Left cardiac atrium (tissue), 4 donors: Measurements from ENCODE around the gene SRGAP3. TPM values are rescaled to one million over a fixed set of nuclear protein-coding genes. Genes with fewer than 3 reads are reported as not detected.
A peak's percentile ranks its signal among the peaks of the same experiment; 100 is the strongest.

Experiments
- ATAC-seq, 2 donors: fragments of 200-7000 bp; cut with Tn5 transposase; one replicate each; pipeline ENCODE4 v1.9.1; 2020; ENCODE audit warnings: mild to moderate bottlenecking in 2 of 2, moderate library complexity in 2 of 2
- DNase-seq: peaks from one replicate; pipeline ENCODE4 v3.0.0-alpha.2; 2020
- intact Hi-C, 2 donors: fragments of 100-400 bp; cut with DNase I; formaldehyde crosslinking; loops; one replicate each; pipeline versions ENCODE4 v1.14.1 to v1.15.1; 2022 to 2023
- total RNA-seq, 2 donors: library from RNA; stranded (reverse); fragmentation: NEBNext Ultra II Directional; extraction: Animal tissue kit (Norgen Biotek cat#: 25700); gene quantifications; one replicate each; pipeline ENCODE4 v1.2.1, GENCODE V29; 2021
- donor health status: DM: no; HTN: yes; CAD: no.
- donor health status: DM: no; HTN: yes; CAD: no; lungs with severe emphysema.
- donor health status: DM: yes; HTN: yes; CAD: no.
- donor health status: Dilated cardiomyopathy.

The SRGAP3 gene
- total RNA-seq, 2 donors from 2014 or later = 2.5 to 3.6 TPM

DNA sequence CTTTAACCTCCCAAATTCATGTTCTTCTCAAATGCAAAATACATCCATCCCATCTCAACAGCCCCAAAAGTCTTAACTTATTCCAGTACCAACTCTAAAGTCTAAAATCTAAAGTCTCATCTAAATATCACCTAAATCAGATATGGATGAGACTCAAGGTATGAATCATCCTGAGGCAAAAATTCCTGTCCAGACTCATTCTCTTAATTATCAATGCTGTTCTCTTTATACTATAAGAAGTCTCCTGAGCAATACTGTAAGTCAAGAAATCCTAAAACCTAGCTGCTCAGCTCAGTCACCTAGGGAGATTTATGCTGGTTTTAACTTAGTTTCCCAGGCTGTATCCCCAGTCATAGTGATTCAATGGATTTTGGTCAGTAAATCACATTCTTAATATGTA lies 297.3 kb downstream of the SRGAP3 start:
- no peak for ATAC-seq
- intact Hi-C loops = no loop called here
- DNase-seq = no peak

DNA sequence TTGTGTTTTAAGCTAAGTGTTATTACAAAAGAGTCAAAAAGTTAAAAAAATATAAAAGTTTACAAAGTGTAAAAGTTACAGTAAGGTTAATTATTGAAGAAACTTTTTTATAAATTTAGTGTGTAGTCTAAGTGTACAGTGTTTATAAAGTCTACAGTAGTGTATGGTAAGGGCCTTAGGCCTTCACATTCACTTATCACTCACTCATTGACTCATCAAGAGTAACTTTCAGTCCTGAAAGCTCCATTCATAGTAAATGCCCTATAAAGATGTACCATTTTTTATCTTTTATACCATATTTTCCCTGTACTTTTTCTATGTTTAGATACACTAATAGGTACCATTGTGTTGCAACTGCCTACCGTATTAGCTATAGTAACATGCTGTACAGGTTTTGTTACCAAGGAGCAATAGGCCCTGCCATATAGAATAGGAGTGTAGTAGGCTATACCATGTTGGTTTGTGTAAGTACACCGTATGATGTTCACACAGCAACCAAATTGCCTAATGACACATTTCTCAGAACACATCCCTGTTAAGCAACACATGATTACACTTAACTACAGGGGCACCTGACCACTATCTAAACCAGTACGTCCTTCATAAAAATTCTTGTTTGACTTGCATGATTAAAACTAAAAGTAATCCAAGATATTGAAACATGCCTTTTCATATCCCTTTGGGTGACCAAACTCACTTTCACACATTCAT lies 303.4 kb downstream of the SRGAP3 start:
- intact Hi-C loops = no loop called here
- no peak for DNase-seq
- no peak for ATAC-seq

DNA sequence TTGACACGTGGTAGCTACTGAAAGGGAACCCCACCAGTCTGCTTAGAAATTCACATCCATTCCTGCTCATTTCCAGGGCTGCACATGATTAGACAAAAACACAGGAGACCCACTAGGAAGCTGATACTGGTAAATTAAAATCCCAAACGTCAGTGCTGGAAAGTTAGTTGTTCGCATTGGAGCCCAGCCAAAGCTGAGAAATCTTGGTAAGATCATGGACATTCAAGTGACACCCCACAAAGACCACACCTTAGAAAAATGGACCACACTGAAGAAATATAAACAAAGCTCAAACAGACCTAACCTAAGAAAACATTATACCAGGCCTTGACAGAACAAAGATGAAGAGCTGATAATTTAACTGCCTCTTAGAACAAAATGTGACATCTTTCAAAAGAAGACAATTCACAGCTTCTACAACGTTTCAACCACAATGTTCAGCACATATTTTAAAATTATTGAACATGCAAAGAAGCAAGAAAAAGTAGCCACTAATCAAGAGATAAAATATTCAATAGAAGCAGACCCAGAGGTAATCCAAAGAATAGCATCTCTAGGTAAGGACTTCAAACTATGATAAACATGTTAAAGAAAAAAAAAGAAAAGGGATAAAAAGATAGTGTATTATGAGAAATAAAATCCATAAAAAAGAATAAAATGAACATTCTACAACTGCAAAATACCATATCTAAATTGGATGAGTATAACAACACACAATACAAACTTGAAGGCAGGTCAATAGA lies 306.5 kb downstream of the SRGAP3 start:
- no peak for DNase-seq
- no peak for ATAC-seq
- intact Hi-C loops = no loop called here

DNA sequence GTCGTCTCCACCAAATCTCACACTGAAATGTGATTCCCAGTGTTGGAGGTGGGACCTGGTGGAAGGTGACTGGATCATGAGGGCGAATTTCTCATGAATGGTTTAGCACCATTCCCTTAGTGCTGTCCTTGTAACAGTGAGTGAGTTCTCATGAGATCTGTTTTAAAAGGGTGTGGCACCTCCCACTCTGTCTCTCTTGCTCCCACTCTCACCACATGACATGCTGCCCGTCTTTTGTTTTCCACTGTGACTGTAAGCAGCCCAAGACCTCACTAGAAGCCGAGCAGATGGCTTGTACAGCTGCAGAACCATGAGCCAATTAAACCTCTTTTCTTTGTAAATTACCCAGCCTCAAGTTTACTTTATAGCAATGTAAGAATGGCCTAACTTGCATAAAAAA lies 307.3 kb downstream of the SRGAP3 start:
- intact Hi-C loops = no loop called here
- ATAC-seq (no peak), DNase-seq (no peak)

DNA sequence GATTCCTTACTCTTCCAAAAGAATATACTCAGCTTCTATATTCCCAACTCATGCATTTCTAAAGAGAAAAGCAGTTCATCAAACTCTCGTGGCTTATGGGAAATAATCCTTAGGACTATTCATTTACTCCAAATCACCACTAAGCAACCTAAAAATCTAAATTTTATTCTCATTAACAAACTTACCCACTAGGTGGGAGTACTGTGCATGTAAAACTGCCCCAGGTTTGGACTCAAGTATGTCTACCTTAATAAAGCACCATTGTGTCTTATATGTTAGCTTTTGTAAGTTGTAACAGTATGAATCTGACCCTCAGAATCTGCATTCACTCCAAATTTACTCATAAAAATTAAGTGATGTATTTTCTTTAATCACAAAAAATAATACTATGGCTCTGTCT lies 311.4 kb downstream of the SRGAP3 start:
- intact Hi-C loops = no loop called here
- ATAC-seq = peak in 1 of 2 donors; percentile 36
- DNase-seq = no peak

DNA sequence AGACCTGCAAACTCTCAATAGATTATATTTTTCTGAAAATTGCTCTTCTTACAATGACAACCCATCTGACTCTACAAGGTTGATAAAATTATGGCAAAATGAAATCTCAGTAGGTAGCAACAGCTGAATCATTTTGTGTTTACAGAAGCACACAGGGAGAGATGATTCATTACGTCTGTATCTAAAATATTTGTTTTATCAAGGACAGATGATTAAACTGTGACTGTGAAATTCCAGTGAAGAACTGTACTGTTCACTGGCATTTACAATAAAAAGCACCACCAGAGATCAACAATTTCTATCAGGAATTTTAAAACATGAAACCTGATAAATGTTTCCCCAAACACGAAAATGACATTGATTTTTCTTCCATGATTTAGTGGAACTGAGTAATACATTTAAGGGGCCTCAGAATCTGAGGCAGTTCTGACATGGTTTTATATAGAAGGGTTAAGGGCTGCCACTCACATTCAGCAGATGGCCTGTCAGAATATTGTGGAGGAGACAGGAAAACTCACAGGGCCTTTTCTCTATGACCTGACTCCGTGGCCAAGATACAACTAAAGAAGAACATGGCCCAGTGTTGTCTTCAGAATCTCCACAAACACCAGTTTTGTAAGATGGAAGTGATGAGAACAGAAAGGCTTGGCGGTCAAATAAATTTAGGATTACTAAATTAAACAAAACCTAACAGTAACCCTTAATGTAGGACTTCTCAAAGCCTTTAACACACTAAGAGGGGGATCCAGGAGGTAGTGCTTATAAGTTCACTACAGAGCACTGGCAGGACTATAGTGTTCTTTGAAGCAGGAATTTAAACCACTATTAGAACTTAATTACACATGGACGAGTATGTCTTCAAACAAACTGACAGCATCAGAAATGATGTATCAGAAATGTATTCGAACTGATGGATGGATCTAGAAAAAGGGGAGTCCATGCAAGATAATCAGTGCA lies 312.1 kb downstream of the SRGAP3 start:
- DNase-seq = no peak
- peak; percentile 88 to 95 for ATAC-seq
- intact Hi-C loops = no loop called here

DNA sequence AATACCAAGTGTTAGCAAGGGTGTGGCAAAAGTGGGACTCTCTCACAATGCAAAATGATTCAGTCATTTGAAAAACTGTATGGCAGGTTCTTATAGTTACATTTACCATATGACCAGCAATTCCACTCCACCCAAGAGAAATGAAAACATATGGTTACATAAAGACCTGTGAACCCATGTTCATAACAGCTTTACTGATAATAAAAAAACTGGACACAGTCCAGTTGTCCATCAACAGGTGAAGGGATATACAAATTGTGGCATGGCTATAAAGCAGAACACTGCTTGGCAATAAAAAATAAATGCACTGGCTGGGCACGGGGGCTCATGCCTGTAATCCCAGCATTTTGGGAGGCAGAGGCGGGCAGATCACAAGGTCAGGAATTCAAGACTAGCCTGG lies 316.9 kb downstream of the SRGAP3 start:
- intact Hi-C loops = no loop called here
- DNase-seq = no peak
- no peak for ATAC-seq

DNA sequence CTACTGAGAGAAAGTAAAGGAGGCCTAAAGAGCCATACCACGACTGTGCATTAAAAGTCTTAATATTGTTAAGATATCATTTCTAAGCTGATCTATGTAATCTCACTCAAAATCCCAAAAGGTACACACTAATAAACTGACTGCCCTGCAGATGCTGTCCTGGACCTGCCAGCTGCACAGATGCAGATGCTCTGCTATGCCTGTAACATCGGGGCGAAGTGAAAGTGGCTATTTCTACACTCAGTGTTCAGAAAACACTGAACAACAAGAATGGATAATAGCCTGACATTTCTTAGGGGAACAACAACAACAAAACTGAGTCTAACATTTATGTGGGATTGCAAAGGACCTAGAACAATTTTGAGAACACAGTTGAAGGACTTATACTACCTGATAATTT lies 318.1 kb downstream of the SRGAP3 start:
- ATAC-seq (no peak), DNase-seq (no peak)
- intact Hi-C loops = no loop called here

Other genes starting within 250 kb of the SRGAP3 start
- 10 to 100 TPM; 42.8 to 48.7 TPM for gene THUMPD3, start 113.4 kb upstream of the SRGAP3 start, total RNA-seq
- 10 to 100 TPM; 53.3 to 74.6 TPM for gene SETD5, start 148.0 kb upstream of the SRGAP3 start, total RNA-seq